ENCODE measurements around the gene CERK. TPM values are rescaled to one million over a fixed set of nuclear protein-coding genes. Genes with fewer than 3 reads are reported as not detected.

The CERK gene
- total and polyA plus RNA-seq, 2 of the 8 experiments (the other 6 are each of a cell fraction or from before 2014, with no cell fraction given) = 26.6 to 59.0 TPM

GRCh38 chr22:46754110-46754799 is 16.2 kb upstream of the CERK start:
- H2BK12ac ChIP-seq (ENCODE audit: low read depth, low read length) = no peak overlapping the region
- H4K20me1 ChIP-seq (replicated peaks in 1 of 2; ENCODE audit: control insufficient read depth in 1 of 2, insufficient read depth in 2 of 2, low read length in 2 of 2) = peaks cover 0 to 2% of the 10 kb centered on the region in 2 experiments
- H3K27me3 ChIP-seq (replicated peaks in 1 of 4; ENCODE audit: control insufficient read depth in 3 of 4, extremely low read depth in 1 of 4, insufficient read depth in 3 of 4, low read length in 3 of 4) = no peaks in the 10 kb centered on the region; a peak in 2 of 7 replicates
- no peak overlapping the region for H2BK120ac ChIP-seq (replicated peaks; ENCODE audit: low read depth, low read length)
- no peak overlapping the region for H4K8ac ChIP-seq (ENCODE audit: extremely low read depth, insufficient read depth, low read length)
- DNase-seq (ENCODE audit: low read depth in 1 of 2, low spot score in 2 of 2) (no peak), FAIRE-seq (no peak)
- no peak overlapping the region for H3K56ac ChIP-seq (replicated peaks; ENCODE audit: insufficient read length, low read depth, low read length)
- no peaks in the 10 kb centered on the region for H3K23me2 ChIP-seq (ENCODE audit: low read depth, low read length)
- H3K36me3 ChIP-seq (ENCODE audit: control insufficient read depth in 2 of 4, insufficient read depth in 4 of 4, low read length in 3 of 4) = peaks cover 0 to 6% (median 0%) of the 10 kb centered on the region in 4 experiments; a peak in 1 of 8 replicates
- H3K4me1 ChIP-seq (replicated peaks in 1 of 4; ENCODE audit: control insufficient read depth in 3 of 4, insufficient read depth in 4 of 4, low read length in 3 of 4) = no peaks in the 10 kb centered on the region
- no peak overlapping the region for H3K4me2 ChIP-seq (ENCODE audit: insufficient read depth in 1 of 2, low read depth in 2 of 2, low read length in 2 of 2)
- H2AK5ac ChIP-seq (ENCODE audit: low read depth, low read length) = no peak overlapping the region
- H3K4ac ChIP-seq (replicated peaks; ENCODE audit: insufficient read length, low read depth, low read length) = no peak overlapping the region
- no peak overlapping the region for H3K27ac ChIP-seq (ENCODE audit: low read depth, low read length)
- CTCF ChIA-PET (ENCODE audit: partially characterized antibody) = interaction anchor here (1.3 kb wide), 2 partner anchors 15 to 73 kb away, joined by 3 read pairs; no protein-coding TSS in a partner anchor
- H2BK5ac ChIP-seq (ENCODE audit: low read depth, low read length) = no peak overlapping the region
- no peak overlapping the region for H3K14ac ChIP-seq (ENCODE audit: insufficient read length)
- peaks cover 15 to 27% of the 10 kb centered on the region in 2 experiments for H3K9me3 ChIP-seq (ENCODE audit: insufficient read depth in 2 of 2, low read depth in 1 of 2, low read length in 1 of 2)
- H3K79me2 ChIP-seq (ENCODE audit: control insufficient read depth in 1 of 2, insufficient read depth in 2 of 2, low read length in 2 of 2) = no peaks in the 10 kb centered on the region
- no peak overlapping the region for H2BK20ac ChIP-seq (ENCODE audit: low read length)
- no peak overlapping the region for H3K18ac ChIP-seq (ENCODE audit: extremely low read depth, low read length)
- H3K79me1 ChIP-seq (ENCODE audit: low read depth, low read length) = no peaks in the 10 kb centered on the region
- no peak overlapping the region for H3K23ac ChIP-seq (ENCODE audit: insufficient read length)
- H4K91ac ChIP-seq (replicated peaks; ENCODE audit: insufficient read length, low read length) = no peak overlapping the region
- no peak overlapping the region for H2AFZ ChIP-seq (ENCODE audit: low read length)
- no peak overlapping the region for H3K9ac ChIP-seq (replicated peaks in 1 of 4; ENCODE audit: extremely low read depth in 1 of 4, low read depth in 3 of 4, low read length in 3 of 4)
- 88% methylated on average over 14 of the region's 14 CpGs; no CpG with 5 or more reads in 1 of the 2 experiments for WGBS, 2 experiments (ENCODE audit: extremely low coverage in 1 of 2, insufficient coverage in 1 of 2, insufficient read length in 1 of 2, insufficient replicate concordance in 2 of 2, low coverage in 1 of 2, low lambda C conversion rate in 2 of 2, missing lambda C conversion rate in 1 of 2)
- no peak overlapping the region for H2BK15ac ChIP-seq (ENCODE audit: low read length)
- POLR2A ChIA-PET (ENCODE audit: partially characterized antibody) = interaction anchor here (1.9 kb wide), 1 partner anchor 8 kb away, joined by 6 read pairs; the partner anchor contains the start of gene TBC1D22A
- no peak overlapping the region for H3K4me3 ChIP-seq (ENCODE audit: extremely low read depth in 1 of 4, insufficient read depth in 2 of 4, low read depth in 3 of 4, low read length in 4 of 4)
- no peak overlapping the region for H4K5ac ChIP-seq (ENCODE audit: insufficient read length, low read depth, low read length)
- no peak for TF ChIP-seq JUND (IDR thresholded peaks at IDR 0.05; ENCODE audit: low read length)
- TF ChIP-seq CHD2 (IDR thresholded peaks at IDR 0.05; ENCODE audit: low read length) = no peak
- TF ChIP-seq TBP (IDR thresholded peaks at IDR 0.05; ENCODE audit: low read depth, low read length) = no peak
- no peak for TF ChIP-seq SUZ12 (IDR thresholded peaks at IDR 0.05; ENCODE audit: low read length)
- no peak for TF ChIP-seq KDM5A (IDR thresholded peaks at IDR 0.05; ENCODE audit: low read length)
- no peak for TF ChIP-seq CTBP2 (IDR thresholded peaks at IDR 0.05; ENCODE audit: borderline replicate concordance, insufficient read depth, insufficient read length, low read length)
- no peak for TF ChIP-seq BRCA1 (IDR thresholded peaks at IDR 0.05; ENCODE audit: low read depth, low read length)
- no peak for TF ChIP-seq RXRA (IDR thresholded peaks at IDR 0.05; ENCODE audit: insufficient read depth, low read depth, low read length)
- no peak for TF ChIP-seq NANOG (IDR thresholded peaks at IDR 0.05; ENCODE audit: insufficient read depth, low read depth, low read length, poor library complexity, severe bottlenecking)
- no peak for TF ChIP-seq MAX (IDR thresholded peaks at IDR 0.05)
- TF ChIP-seq SP4 (IDR thresholded peaks at IDR 0.05; ENCODE audit: low read length) = no peak
- TF ChIP-seq FOSL1 (IDR thresholded peaks at IDR 0.05; ENCODE audit: insufficient read depth, low read depth, low read length) = no peak
- no peak for TF ChIP-seq MAFK (IDR thresholded peaks at IDR 0.05; ENCODE audit: low read depth, low read length)

Measured in H1 (cell line).